Erythroblast (primary cell): Measurements from ENCODE around the gene SEC14L2.

Source experiments
- GATA1 ChIP-seq: IDR thresholded peaks from 2 replicates; pipeline ENCODE4 v1.6.1; 2011; ENCODE audit warnings: low read depth, mild to moderate bottlenecking, control low read depth, low read length, moderate library complexity
- POLR2A ChIP-seq: IDR thresholded peaks from 2 replicates; pipeline ENCODE4 v1.6.1; 2011; ENCODE audit warnings: mild to moderate bottlenecking, low read length

DNA sequence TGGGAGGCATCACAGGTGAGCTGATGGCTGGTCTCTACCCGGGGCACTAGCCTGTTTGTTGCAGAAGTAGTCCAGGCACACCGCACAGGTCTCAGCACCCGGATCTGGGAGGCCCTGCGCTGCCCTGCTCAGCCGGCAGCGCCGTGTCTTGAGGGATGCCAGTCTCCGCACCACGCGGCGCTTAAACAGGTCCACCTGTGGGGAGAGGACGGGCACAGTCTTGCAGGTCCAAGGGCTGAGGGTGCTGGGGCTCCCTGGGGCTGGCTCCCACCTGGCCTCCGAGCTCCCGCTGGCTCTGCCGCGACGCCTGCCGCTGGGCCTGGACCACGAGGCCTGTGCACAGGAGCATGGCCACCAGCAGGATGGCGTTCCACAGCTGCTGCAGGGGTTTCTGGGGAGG, 16.8 kb upstream of the SEC14L2 start:
- TF ChIP-seq POLR2A (no peak), GATA1 (no peak)
